Measurements from ENCODE around the gene SLC7A8. TPM values are rescaled to one million over a fixed set of nuclear protein-coding genes. Genes with fewer than 3 reads are reported as not detected.

SLC7A8 gene
- total and polyA plus RNA-seq, 4 donors: 2.6 to 9.8 (median 5.4) TPM

- Histone ChIP-seq H3K27me3 (ENCODE audit: control insufficient read depth in 4 of 4, insufficient read depth in 4 of 4, low read length in 3 of 4) (no peaks in the 10 kb centered on the region), H3K27ac (ENCODE audit: low read depth in 1 of 2, low read length in 2 of 2) (no peak overlapping the region), H3K9ac (ENCODE audit: low read depth in 1 of 2, low read length in 2 of 2) (no peak overlapping the region), H3K36me3 (ENCODE audit: control insufficient read depth in 4 of 4, insufficient read depth in 3 of 4, low read depth in 1 of 4, low read length in 3 of 4) (no peaks in the 10 kb centered on the region), H3K4me3 (ENCODE audit: low read depth in 1 of 3, low read length in 3 of 3) (no peak overlapping the region), H3K9me3 (ENCODE audit: control insufficient read depth in 4 of 4, low read length in 3 of 4) (no peaks in the 10 kb centered on the region), H3K4me1 (ENCODE audit: control insufficient read depth in 4 of 4, insufficient read depth in 4 of 4, low read length in 3 of 4) (peaks cover 0 to 5% (median 2%) of the 10 kb centered on the region in 4 donors)
- WGBS: 86% methylated on average over 32 of the region's 32 CpGs
- DNase-seq (ENCODE audit: low spot score): no peak
- TF ChIP-seq ATF3 (IDR thresholded peaks at IDR 0.05): no peak
- no peak for TF ChIP-seq TAF1 (conservative IDR thresholded peaks at IDR 0.05)
- no peak for TF ChIP-seq EGR1 (IDR thresholded peaks at IDR 0.05; ENCODE audit: low read depth in 2 of 2)
- no peak for TF ChIP-seq FOXA2 (IDR thresholded peaks at IDR 0.05)
- TF ChIP-seq FOXA1 (IDR thresholded peaks at IDR 0.05): no peak
- no peak for TF ChIP-seq GABPA (IDR thresholded peaks at IDR 0.05 in 1 of 2, conservative IDR thresholded peaks at IDR 0.05 in 1 of 2)
- no peak for TF ChIP-seq YY1 (IDR thresholded peaks at IDR 0.05)
- TF ChIP-seq RAD21 (IDR thresholded peaks at IDR 0.05): no peak
- TF ChIP-seq SP1 (IDR thresholded peaks at IDR 0.05): no peak
- TF ChIP-seq, protein P1, sequence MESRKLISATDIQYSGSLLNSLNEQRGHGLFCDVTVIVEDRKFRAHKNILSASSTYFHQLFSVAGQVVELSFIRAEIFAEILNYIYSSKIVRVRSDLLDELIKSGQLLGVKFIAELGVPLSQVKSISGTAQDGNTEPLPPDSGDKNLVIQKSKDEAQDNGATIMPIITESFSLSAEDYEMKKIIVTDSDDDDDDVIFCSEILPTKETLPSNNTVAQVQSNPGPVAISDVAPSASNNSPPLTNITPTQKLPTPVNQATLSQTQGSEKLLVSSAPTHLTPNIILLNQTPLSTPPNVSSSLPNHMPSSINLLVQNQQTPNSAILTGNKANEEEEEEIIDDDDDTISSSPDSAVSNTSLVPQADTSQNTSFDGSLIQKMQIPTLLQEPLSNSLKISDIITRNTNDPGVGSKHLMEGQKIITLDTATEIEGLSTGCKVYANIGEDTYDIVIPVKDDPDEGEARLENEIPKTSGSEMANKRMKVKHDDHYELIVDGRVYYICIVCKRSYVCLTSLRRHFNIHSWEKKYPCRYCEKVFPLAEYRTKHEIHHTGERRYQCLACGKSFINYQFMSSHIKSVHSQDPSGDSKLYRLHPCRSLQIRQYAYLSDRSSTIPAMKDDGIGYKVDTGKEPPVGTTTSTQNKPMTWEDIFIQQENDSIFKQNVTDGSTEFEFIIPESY (IDR thresholded peaks at IDR 0.05): no peak
- no peak for TF ChIP-seq RXRA (IDR thresholded peaks at IDR 0.05)
- TF ChIP-seq, protein P2, sequence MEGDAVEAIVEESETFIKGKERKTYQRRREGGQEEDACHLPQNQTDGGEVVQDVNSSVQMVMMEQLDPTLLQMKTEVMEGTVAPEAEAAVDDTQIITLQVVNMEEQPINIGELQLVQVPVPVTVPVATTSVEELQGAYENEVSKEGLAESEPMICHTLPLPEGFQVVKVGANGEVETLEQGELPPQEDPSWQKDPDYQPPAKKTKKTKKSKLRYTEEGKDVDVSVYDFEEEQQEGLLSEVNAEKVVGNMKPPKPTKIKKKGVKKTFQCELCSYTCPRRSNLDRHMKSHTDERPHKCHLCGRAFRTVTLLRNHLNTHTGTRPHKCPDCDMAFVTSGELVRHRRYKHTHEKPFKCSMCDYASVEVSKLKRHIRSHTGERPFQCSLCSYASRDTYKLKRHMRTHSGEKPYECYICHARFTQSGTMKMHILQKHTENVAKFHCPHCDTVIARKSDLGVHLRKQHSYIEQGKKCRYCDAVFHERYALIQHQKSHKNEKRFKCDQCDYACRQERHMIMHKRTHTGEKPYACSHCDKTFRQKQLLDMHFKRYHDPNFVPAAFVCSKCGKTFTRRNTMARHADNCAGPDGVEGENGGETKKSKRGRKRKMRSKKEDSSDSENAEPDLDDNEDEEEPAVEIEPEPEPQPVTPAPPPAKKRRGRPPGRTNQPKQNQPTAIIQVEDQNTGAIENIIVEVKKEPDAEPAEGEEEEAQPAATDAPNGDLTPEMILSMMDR (IDR thresholded peaks at IDR 0.05; ENCODE audit: low read depth, low read length, missing input control): no peak
- no peak for TF ChIP-seq JUND (IDR thresholded peaks at IDR 0.05)
- no peak for TF ChIP-seq REST (IDR thresholded peaks at IDR 0.05)
- no peak for TF ChIP-seq HNF4G (IDR thresholded peaks at IDR 0.05)
- TF ChIP-seq HNF4A (conservative IDR thresholded peaks at IDR 0.05): no peak
- TF ChIP-seq MAX (IDR thresholded peaks at IDR 0.05): no peak
Observed at GRCh38 chr14:23117371-23118020, 66.0 kb downstream of the SLC7A8 start.

All from liver (tissue), 9 donors.